ENCODE data around the gene MAGI2. TPM values are rescaled to one million over a fixed set of nuclear protein-coding genes. Genes with fewer than 3 reads are reported as not detected.

Gene MAGI2
- total RNA-seq, 1 experiment from 2014 or later = 14.3 TPM

DNA sequence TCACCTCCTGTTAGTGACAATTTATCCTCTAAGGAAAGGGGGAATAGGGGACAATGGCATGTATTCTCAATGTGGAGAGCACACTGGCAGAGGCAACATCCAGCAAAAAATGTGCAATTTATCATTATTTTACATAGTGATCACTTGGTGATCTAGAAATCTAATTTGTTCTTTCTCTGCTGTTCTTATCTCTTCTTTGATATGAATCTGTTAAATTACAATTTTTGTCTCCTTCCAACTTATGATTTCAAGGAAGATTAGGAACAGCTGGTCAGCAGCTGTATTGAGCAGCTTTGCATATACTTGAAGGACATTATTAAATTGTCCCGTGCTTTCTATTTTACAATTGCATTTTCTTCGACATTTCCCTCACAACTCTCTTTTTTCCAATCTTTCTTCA is 213.1 kb downstream of the MAGI2 start:
- no peak overlapping the region for H3T11ph ChIP-seq (ENCODE audit: low read length)
- peaks cover 0 to 6% of the 10 kb centered on the region in 2 experiments; a peak in 2 of 4 replicates for H3K4me1 Mint-ChIP-seq
- TF ChIP-seq, protein P1, sequence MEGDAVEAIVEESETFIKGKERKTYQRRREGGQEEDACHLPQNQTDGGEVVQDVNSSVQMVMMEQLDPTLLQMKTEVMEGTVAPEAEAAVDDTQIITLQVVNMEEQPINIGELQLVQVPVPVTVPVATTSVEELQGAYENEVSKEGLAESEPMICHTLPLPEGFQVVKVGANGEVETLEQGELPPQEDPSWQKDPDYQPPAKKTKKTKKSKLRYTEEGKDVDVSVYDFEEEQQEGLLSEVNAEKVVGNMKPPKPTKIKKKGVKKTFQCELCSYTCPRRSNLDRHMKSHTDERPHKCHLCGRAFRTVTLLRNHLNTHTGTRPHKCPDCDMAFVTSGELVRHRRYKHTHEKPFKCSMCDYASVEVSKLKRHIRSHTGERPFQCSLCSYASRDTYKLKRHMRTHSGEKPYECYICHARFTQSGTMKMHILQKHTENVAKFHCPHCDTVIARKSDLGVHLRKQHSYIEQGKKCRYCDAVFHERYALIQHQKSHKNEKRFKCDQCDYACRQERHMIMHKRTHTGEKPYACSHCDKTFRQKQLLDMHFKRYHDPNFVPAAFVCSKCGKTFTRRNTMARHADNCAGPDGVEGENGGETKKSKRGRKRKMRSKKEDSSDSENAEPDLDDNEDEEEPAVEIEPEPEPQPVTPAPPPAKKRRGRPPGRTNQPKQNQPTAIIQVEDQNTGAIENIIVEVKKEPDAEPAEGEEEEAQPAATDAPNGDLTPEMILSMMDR (conservative IDR thresholded peaks at IDR 0.05) = no peak
- no peak overlapping the region for H3K4me2 ChIP-seq (ENCODE audit: insufficient read depth, insufficient read length, low read length)
- H3K27ac ChIP-seq (ENCODE audit: insufficient read length, low read depth, low read length) = no peak overlapping the region
- peaks cover 0 to 10% (median 3%) of the 10 kb centered on the region in 3 experiments; a peak in 4 of 7 replicates for H3K36me3 Mint-ChIP-seq (ENCODE audit: insufficient read depth in 1 of 3, low read depth in 3 of 3)
- no peak for DNase-seq
- no peak overlapping the region for H3K56ac ChIP-seq (ENCODE audit: insufficient read length, low read depth, low read length)
- H3K79me2 ChIP-seq (ENCODE audit: insufficient read depth, low read length) = no peaks in the 10 kb centered on the region
- H2BK5ac ChIP-seq (ENCODE audit: insufficient read length, low read length) = no peak overlapping the region
- no peaks in the 10 kb centered on the region for H3K27me3 Mint-ChIP-seq (ENCODE audit: low read depth)
- no peak overlapping the region for H2BK15ac ChIP-seq (ENCODE audit: low read depth, low read length)
- WGBS (ENCODE audit: extremely low coverage, insufficient read length, low lambda C conversion rate) = 100% methylated on average over 1 of the region's 2 CpGs
- H4K91ac ChIP-seq (ENCODE audit: insufficient read length, low read depth, low read length) = no peak overlapping the region
- no peak overlapping the region for H4K5ac ChIP-seq (ENCODE audit: insufficient read length, low read depth, low read length)
- no peak overlapping the region for H2BK12ac ChIP-seq (ENCODE audit: insufficient read length, low read depth, low read length)
- H3K9me3 ChIP-seq (ENCODE audit: control insufficient read depth, low read depth, low read length) = no peaks in the 10 kb centered on the region
- no peak overlapping the region for H3K27ac Mint-ChIP-seq
- no peaks in the 10 kb centered on the region for H4K20me1 ChIP-seq (ENCODE audit: control insufficient read depth, insufficient read depth, insufficient read length)
- no peak overlapping the region for H3K9ac ChIP-seq (ENCODE audit: extremely low read depth, insufficient read length, low read length)
- no peak overlapping the region for H2AFZ ChIP-seq (ENCODE audit: low read length)
- no peaks in the 10 kb centered on the region for H3K27me3 ChIP-seq (ENCODE audit: insufficient read depth, low read length)
- no peak overlapping the region for H2BK20ac ChIP-seq (ENCODE audit: low read depth, low read length, poor library complexity, severe bottlenecking)
- no peaks in the 10 kb centered on the region for H3K4me1 ChIP-seq (ENCODE audit: insufficient read depth, low read length)
- no peak overlapping the region for H2AK5ac ChIP-seq (ENCODE audit: insufficient read length, low read length)
- no peak overlapping the region for H3K18ac ChIP-seq (ENCODE audit: insufficient read length, low read depth, low read length)
- no peak overlapping the region for H2BK120ac ChIP-seq (ENCODE audit: low read depth, low read length, poor library complexity, severe bottlenecking)
- H3K9me3 Mint-ChIP-seq = peaks cover 3 to 7% of the 10 kb centered on the region in 2 experiments; a peak in 4 of 5 replicates
- H4K8ac ChIP-seq (replicated peaks; ENCODE audit: insufficient read length, low read depth, low read length) = no peak overlapping the region
- H3K14ac ChIP-seq (ENCODE audit: insufficient read depth, low read length) = no peak overlapping the region
- no peaks in the 10 kb centered on the region for H3K79me1 ChIP-seq (ENCODE audit: insufficient read depth, low read depth, low read length, poor library complexity, severe bottlenecking)
- no peak overlapping the region for H3K4me3 Mint-ChIP-seq
- no peaks in the 10 kb centered on the region for H3K23me2 ChIP-seq (ENCODE audit: insufficient read length, low read depth, low read length, poor library complexity, severe bottlenecking)
- no peak overlapping the region for H3K23ac ChIP-seq (ENCODE audit: insufficient read length, low read depth, low read length)
- H3K4ac ChIP-seq (ENCODE audit: low read depth, low read length) = no peak overlapping the region
